Liver (tissue), 3 donors: ENCODE results near the gene HPN.

ENCODE experiments used
- EGR1 ChIP-seq, 2 donors: IDR thresholded peaks; 2 replicates each; pipeline ENCODE4 v1.6.1; 2016 to 2018; ENCODE audit warnings: antibody characterized with exemption in 2 of 2, low read depth in 2 of 2
- FOXA1 ChIP-seq: IDR thresholded peaks from 2 replicates; pipeline ENCODE4 v1.6.1; 2016; ENCODE audit warnings: antibody characterized with exemption
- GABPA ChIP-seq, 2 donors: IDR thresholded peaks in 1 of 2; conservative IDR thresholded peaks in 1 of 2; 2 replicates each; pipeline ENCODE4 v1.6.1; 2016; ENCODE audit warnings: antibody characterized with exemption in 2 of 2, mild to moderate bottlenecking in 1 of 2, moderate library complexity in 1 of 2
- REST ChIP-seq: IDR thresholded peaks from 2 replicates; pipeline ENCODE4 v1.6.1; 2016; ENCODE audit warnings: antibody characterized with exemption, mild to moderate bottlenecking
- SP1 ChIP-seq: IDR thresholded peaks from 2 replicates; pipeline ENCODE4 v1.6.1; 2018; ENCODE audit warnings: antibody characterized with exemption, mild to moderate bottlenecking
- ZBTB33 ChIP-seq: IDR thresholded peaks from 2 replicates; pipeline ENCODE4 v1.6.1; 2016; ENCODE audit warnings: antibody characterized with exemption
- TF ChIP-seq, protein P1 (sequence below): fragments of 150-350 bp; IDR thresholded peaks from 2 replicates; pipeline ENCODE4 v1.5.1; 2017; ENCODE audit warnings: improper control_type of control experiment, low read depth, low read length; ENCODE audit not compliant: missing input control
- donor health status: healthy.
- donor health status: healthy.

- TF ChIP-seq, protein P1, sequence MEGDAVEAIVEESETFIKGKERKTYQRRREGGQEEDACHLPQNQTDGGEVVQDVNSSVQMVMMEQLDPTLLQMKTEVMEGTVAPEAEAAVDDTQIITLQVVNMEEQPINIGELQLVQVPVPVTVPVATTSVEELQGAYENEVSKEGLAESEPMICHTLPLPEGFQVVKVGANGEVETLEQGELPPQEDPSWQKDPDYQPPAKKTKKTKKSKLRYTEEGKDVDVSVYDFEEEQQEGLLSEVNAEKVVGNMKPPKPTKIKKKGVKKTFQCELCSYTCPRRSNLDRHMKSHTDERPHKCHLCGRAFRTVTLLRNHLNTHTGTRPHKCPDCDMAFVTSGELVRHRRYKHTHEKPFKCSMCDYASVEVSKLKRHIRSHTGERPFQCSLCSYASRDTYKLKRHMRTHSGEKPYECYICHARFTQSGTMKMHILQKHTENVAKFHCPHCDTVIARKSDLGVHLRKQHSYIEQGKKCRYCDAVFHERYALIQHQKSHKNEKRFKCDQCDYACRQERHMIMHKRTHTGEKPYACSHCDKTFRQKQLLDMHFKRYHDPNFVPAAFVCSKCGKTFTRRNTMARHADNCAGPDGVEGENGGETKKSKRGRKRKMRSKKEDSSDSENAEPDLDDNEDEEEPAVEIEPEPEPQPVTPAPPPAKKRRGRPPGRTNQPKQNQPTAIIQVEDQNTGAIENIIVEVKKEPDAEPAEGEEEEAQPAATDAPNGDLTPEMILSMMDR = no peak
- TF ChIP-seq GABPA (IDR thresholded peaks at IDR 0.05 in 1 of 2, conservative IDR thresholded peaks at IDR 0.05 in 1 of 2) (no peak), FOXA1 (no peak), SP1 (no peak), REST (no peak), ZBTB33 (no peak), EGR1 (IDR thresholded peaks at IDR 0.05; ENCODE audit: low read depth in 2 of 2) (no peak)
These were observed 42.6 kb upstream of the HPN start for GRCh38 chr19:34998777-34999497.
